GM12864 (cell line): ENCODE data around the gene TLK2.
"Not testable (repeated sequence)": the region's sequence is repeated elsewhere in the genome, so short reads cannot be mapped to it uniquely, and the experiment has no call there.

ENCODE experiments used
- DNase-seq: peaks from one replicate; pipeline ENCODE4 v3.0.0-alpha.2; 2011; ENCODE audit warnings: low read depth
- H3K4me3 ChIP-seq: 2 replicates; pipeline ENCODE4 v1.5.1; 2011; ENCODE audit warnings: mild to moderate bottlenecking, low read depth, low read length, control low read depth
- TF ChIP-seq, protein P1 (sequence below): IDR thresholded peaks from 2 replicates; pipeline ENCODE4 v1.5.1; 2011; ENCODE audit warnings: low read depth, mild to moderate bottlenecking, moderate library complexity, low read length, control low read depth, inconsistent platforms; ENCODE audit errors: missing control alignments

TLK2 gene

DNA sequence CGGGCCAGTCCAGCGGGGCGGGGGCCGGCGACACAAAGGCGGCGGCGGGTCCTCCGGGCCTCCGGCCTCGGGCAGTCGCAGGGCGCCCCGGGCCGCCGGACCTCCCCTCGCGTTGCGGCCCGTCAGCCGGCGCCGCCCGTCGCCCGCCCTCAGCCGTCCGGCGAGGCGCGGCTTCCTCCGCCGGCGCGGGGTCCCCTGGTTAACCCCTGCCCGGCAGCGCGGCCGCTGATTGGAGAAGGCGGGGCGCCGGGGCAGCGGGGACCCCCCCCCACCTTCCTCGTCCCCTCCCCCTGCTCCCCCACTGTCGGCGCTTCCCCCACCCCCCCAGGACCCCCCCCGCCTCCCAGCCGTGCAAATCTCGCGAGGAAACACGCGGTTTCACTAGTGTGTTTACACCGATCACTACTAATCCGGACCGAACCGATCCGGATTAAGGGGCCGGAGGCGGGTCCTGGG lies at the start of gene TLK2:
Gene TLK2, plus strand, starts transcription at position 402 of the 456 bp plus-strand sequence. CDS start 2,301 bp downstream, outside the sequence.
- peak; percentile 40 for DNase-seq
- peak within 1 kb of the TSS; percentile 79 for H3K4me3 ChIP-seq
- TF ChIP-seq, protein P1, sequence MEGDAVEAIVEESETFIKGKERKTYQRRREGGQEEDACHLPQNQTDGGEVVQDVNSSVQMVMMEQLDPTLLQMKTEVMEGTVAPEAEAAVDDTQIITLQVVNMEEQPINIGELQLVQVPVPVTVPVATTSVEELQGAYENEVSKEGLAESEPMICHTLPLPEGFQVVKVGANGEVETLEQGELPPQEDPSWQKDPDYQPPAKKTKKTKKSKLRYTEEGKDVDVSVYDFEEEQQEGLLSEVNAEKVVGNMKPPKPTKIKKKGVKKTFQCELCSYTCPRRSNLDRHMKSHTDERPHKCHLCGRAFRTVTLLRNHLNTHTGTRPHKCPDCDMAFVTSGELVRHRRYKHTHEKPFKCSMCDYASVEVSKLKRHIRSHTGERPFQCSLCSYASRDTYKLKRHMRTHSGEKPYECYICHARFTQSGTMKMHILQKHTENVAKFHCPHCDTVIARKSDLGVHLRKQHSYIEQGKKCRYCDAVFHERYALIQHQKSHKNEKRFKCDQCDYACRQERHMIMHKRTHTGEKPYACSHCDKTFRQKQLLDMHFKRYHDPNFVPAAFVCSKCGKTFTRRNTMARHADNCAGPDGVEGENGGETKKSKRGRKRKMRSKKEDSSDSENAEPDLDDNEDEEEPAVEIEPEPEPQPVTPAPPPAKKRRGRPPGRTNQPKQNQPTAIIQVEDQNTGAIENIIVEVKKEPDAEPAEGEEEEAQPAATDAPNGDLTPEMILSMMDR = no peak

DNA sequence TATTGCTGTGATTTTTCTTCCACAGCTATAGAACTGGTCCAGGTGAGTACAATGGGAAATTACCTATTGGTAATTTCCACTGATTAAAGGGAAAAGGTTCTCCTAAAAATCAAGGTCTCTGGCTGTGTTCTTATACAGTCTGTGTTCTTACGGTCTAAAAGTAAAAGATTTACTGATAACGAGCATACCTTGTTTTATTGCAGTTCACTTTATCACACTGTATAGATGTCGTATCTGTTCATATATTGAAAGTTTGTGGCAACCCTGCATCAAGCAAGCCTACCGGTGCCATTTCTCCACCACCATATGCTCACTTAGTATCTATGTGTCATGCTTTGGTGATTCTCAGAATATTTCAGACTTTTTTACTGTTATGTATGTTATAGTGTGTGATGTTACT lies 43.4 kb upstream of the TLK2 start:
- not testable (repeated sequence) for DNase-seq, H3K4me3 ChIP-seq

DNA sequence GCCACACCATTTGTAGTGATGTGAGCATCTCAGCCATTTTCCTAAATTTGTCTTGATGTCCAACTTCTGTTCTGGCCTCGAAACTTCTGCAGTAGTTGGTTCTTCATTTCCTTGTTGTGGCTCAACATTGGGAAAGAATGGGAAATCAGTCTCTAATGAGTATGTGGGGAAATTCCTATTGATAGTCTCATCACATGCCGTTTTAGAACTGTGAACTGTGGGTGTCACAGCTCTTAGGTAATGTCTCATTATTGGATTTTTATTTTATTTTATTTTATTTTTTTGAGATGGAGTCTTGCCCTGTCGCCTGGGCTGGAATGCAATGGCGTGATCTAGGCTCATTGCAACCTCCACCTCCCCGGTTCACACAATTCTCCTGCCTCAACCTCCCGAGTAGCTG lies 37.4 kb upstream of the TLK2 start:
- DNase-seq, H3K4me3 ChIP-seq: not testable (repeated sequence)

DNA sequence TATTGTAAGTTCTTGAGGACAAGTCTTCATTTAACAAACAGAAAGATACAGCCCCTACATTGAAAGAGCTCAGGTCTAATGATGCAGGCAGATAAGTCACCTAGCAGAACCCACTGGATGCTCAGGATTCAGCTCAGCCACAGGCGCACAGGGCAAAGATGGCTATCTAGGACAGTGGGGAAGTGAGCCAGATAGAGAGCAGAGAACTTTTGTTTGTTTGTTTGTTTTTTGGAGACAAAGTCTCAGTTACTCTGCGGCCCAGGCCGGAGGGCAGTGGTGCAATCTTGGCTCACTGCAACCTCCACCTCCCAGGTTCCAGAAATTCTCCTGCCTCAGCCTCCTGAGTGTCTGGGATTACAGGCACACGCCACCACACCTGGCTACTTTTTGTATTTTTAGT lies 34.6 kb upstream of the TLK2 start:
- TF ChIP-seq, protein P1 = no peak
- no peak overlapping the region for H3K4me3 ChIP-seq
- no peak for DNase-seq

DNA sequence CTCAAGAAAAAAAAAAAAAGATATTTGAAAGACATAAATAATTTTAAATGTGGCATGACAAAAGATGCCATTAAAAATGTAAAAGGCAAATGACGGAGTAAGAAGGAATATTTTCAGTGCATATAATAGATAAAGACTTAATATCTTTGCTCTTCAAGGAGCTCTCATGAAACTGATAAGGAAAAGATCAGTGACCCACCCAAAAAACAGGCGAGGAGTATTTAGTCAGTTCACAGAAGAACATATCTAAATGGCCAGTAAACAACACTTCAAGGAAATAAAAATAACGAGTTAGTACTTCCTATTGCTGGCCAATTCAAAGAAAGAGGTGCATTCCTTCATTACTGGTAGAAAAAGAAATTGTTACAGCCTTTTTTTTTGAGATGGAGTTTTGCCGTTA lies 32.8 kb upstream of the TLK2 start:
- DNase-seq, H3K4me3 ChIP-seq: not testable (repeated sequence)

DNA sequence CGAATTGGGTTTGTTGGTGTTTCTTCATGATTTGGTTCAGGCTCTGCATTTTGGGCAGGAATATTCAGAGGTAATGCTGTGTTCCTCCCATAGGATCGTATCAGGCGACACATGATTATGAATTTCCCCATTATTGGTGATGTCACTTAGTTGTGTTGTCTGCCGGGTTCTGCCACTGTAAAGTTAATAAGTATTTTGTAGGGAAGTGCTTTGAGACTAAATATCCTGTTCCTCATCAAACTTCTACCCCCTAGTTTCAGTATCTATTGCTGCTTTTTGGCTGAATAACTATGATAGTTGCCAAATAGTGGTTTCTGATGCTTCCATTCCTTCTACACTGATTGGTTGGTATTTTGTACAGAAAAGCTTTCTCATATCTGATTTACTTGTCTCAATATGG lies 26.4 kb upstream of the TLK2 start:
- not testable (repeated sequence) for H3K4me3 ChIP-seq, DNase-seq

DNA sequence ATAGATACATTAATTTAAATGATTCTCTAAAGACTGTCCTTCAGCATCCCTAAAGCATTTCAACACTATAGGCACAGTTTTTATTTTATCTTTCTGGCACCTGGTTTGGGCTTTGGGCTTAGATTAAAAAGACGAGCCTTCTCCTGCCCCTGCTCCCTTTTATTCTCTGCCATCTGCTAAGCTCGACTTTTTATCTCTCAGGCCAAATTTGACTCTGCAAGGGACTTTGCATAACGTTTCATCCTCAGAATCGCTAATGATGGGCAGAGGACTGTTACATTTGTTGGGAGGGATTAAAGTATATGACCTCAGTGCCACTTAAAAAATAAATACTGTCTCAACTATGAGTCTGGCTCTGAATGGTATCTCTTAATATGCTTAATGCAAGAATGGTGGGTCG lies 25.6 kb upstream of the TLK2 start:
- H3K4me3 ChIP-seq = not testable (repeated sequence)

DNA sequence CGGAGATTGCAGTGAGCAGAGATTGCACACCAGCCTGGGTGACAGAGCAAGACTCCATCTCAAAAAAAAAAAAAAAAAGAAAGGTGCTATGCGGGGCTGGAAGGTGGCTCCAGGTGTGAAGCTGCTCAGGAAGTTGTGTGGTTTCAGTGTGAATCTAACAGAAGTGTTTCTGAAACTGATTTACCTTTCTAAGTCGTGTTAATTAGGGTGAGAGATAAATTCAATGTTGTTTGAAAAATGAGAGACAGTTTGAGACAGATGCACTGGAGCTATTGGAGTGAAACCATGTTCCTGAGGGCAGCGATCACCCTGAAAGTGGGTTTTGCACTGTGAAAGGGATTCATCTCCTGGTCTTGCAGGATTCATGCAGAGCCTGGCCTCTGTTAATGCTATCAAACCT lies 25.0 kb upstream of the TLK2 start:
- peak; percentile 53 for DNase-seq
- not testable (repeated sequence) for H3K4me3 ChIP-seq

More for the DNA sequence above, 25.6 kb upstream of the TLK2 start:
- not testable (repeated sequence) for DNase-seq

DNA sequence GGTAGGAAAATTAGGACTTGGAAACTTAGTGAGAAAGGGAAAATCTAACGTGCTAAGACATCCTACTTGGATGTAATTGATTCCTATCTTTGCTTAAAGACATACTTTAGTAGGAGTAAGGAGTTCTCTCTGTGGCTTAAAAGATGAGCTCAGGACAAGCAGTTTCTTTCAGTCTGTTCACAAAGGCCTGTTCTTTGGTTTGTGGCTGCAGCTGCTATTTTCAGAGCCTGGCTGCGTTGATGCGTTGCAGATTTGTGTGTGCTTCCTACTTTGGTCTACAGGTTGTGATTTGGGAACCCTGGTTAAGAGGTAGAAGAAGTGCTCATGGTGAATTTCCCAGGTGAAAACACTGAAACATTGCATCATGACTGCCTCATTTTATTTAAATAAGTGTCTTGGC lies 24.5 kb upstream of the TLK2 start:
- H3K4me3 ChIP-seq = not testable (repeated sequence)
- peak; percentile 55 for DNase-seq

DNA sequence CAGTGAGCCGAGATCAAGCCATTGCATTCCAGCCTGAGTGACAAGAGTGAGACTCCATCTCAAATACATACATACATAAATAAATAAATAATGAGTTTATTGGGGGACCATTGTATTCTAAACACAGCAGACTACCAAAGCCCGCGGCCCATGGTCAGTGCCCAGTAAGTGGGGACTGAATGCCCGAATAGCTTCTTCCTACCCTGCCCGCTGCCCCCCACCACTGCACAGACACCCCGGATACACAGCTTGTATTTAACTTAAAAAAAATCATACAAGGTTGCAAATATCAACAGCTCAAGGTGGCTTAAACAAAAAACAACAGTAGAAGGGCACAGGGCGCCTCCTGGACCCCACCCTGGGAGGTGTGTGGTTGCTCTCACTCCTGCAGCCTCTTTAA lies 22.6 kb upstream of the TLK2 start:
- TF ChIP-seq, protein P1 = no peak
- no peak overlapping the region for H3K4me3 ChIP-seq
- DNase-seq = no peak

DNA sequence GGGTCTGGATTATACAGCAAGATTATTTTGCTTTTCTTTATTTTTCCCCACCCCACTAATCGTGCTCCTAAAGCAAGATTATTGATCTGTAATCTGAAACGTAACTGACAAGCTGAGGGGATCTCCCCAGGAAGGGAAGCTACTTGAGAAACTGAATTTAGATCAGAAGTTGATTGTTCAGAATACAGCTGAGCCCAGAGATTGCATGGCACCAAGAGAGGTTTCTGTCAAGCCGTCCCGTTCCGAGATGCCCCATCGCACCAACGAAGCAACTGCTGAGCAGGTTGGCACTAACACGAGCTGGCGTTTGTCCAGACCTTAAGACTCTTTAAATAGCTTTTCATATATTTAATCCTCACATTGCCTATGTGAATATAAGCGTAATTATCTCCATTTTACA lies 20.1 kb upstream of the TLK2 start:
- peak overlapping the region; percentile 53; the same call in 1 of the 2 replicates for H3K4me3 ChIP-seq
- DNase-seq = not testable (repeated sequence)

DNA sequence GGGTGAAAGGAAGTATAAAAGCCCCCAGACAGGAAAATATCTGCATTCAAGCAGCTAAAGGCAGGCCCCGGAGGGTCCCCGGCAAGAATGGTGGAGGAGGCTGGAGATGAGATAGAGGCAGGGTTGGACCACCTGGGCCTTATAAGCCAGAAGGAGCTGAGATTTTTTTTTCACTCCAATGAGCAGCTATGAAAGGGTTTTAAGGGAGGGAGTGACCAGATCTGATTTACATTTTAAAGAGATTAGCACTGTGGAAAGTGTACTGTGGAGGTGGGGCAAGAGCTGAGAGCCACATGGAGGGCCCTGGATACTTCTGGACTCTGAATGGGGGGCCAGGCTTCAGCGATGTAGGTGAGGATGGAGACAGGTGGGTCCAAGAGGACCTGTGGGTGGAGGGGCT lies 14.2 kb upstream of the TLK2 start:
- H3K4me3 ChIP-seq, DNase-seq: not testable (repeated sequence)

DNA sequence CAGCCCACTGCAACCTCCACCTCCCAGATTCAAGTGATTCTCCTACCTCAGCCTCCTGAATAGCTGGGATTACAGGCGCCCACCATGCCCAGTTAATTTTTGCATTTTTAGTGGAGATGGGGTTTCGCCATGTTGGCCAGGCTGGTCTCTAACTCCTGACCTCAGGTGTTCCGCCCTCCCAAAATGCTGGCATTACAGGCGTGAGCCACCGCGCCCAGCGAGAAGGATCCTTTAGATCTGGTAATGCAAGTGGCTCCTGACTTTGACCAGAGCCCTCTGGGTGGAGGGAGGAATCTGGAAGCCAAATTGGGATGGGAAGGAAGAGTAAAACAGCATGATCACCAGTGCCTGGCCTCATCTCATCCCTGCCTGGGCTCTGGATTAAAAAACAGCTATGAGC lies 13.4 kb upstream of the TLK2 start:
- DNase-seq, H3K4me3 ChIP-seq: not testable (repeated sequence)

DNA sequence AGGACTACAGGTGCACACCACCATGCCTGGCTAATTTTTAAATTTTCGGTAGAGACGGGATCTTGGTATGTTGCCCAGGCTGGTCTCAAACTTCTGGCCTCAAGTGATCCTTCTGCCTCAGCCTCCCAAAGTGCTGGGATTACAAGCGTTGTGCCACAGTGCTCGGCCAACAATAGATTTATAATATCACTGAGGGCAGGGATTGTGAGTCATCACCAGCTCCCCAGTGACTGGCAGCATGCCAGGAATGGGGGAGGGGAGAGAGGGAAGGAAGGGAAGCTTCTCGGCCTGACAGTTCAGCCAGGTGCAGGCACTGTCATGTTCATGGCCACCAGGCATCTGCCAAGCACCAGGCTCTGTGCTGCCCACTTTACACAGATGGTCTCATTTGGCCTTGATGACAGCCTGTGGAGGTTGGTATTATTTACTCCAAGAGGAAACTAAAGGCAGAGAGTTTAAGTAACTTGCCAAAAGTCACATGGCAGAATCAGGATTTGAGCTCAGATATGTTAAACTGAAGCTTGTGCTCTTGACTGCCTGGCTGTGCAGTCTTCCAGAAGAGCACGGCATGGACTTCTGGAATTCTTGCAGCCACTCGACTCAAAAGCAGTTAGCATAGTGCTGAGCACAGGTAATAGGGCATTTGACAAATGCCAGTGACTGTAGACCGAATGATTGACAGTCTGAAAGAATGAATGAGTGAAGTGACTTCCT lies 7.8 kb upstream of the TLK2 start:
- DNase-seq = not testable (repeated sequence)

DNA sequence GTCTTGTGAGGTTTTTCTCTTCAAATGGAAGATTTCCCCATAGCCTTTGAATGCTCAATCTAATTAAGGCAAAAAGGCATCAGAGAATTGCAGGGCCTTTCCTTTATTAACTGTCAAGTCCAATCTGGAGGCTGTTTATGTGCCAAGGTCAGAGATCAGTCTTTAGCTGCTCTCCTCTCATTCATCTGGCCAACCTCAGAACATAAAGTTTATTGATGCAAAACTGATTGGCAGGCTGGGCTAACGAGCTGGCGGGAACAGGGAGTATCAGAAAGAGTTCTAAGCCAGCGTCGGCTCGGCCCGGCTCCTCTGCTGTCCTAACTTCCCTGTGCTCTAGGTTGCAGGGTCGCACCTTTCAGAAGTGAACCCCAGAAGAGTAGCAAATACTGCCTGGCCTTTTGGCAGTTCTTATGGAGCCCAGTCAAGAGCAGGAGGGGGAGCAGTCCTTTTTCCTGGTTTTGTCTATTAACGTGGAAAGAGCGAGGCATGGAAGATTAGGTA lies 7.2 kb upstream of the TLK2 start:
- DNase-seq, H3K4me3 ChIP-seq: not testable (repeated sequence)

More for the DNA sequence above, 7.8 kb upstream of the TLK2 start:
- not testable (repeated sequence) for H3K4me3 ChIP-seq
